RKO (cell line): ENCODE results near the gene CAP2.

Experiments
- DNase-seq: peaks from one replicate; pipeline ENCODE4 v3.0.0-alpha.2; 2016; ENCODE audit warnings: low spot score

CAP2 gene

DNA sequence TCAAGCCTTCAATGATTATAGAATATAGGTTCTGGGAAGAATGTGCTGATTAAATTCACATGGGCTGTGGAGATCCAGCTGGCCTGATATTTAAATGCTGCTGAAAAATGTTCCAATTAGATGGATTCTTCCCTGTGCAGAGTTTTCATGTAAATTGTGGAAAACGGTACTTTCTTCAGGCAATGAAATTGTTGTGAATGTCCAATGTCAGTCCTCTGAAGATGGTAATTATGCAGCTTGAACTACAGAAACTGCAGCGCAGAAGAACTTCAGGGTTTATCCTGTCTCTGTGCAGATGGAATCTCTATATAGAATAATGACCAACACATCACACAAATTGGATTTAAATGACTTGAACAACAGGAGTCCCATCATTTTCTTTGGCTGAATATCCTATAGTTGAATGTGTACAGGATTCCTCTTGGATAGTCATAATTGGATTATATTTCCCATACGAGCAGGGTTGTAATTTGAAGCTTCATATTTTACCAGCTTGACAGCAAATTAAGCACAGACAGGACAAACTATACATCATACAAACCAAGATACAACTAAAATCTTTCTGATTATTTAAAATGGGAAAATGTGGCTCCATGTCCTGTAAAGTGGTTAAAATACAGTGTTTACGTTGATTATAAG lies 82.3 kb downstream of the CAP2 start:
- no peak for DNase-seq

- no peak for DNase-seq
These were observed 83.1 kb downstream of the CAP2 start for GRCh38 chr6:17476511-17476910.

- no peak for DNase-seq
These were observed 84.0 kb downstream of the CAP2 start for GRCh38 chr6:17477356-17477755.

DNA sequence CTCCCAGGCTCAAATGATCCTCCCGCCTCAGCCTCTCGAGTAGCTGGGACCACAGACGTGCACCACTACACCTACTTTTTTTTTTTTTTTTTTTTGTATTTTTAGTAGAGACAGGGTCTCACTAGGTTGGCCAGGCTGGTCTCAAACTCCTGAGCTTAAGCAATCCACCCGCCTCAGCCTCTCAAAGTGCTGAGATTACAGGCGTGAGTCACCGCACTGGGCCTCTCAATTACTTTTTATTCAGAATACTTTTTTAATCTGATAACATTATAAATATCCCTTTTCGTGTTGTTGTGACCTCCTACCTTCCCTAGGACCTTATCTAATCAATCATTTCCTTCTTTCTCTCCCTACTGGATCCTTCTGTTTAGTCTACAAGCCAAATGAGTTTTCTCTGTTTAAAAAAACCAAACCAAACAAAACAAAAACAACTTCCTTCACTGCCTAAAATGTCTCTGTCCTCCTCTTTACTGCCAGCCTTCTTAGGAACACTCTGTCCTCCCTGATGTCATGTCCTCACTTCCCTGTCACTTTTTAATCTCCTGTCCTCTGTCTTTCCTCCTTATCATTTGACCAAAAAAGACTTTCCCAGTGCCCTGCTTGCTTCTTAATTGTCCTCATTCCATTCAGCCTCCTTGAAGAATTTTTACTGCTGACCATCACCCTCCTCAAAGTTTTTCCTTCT lies 85.0 kb downstream of the CAP2 start:
- DNase-seq = no peak

- no peak for DNase-seq
These were observed 85.6 kb downstream of the CAP2 start for GRCh38 chr6:17478946-17479345.

DNA sequence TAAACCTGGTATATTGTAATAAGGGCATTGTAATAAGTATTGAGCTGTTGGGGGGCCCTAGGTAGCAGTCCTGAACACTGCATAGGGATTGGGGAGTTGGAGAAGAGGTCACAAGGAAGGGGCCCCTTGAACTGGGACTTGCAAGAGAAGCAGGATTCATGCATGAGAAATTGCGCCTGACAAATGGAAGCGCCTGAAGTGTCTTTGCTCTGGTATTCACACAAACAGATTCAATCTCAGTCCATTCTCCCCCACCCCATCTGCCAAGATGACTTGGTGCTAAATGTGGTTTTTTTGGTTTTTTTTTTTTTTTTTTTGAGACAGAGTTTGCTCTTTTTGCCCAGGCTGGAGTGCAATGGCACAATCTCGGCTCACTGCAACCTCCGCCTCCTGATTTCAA lies 87.1 kb downstream of the CAP2 start:
- no peak for DNase-seq

GRCh38 chr6:17482711-17483110 lies 89.3 kb downstream of the CAP2 start:
- no peak for DNase-seq

DNA sequence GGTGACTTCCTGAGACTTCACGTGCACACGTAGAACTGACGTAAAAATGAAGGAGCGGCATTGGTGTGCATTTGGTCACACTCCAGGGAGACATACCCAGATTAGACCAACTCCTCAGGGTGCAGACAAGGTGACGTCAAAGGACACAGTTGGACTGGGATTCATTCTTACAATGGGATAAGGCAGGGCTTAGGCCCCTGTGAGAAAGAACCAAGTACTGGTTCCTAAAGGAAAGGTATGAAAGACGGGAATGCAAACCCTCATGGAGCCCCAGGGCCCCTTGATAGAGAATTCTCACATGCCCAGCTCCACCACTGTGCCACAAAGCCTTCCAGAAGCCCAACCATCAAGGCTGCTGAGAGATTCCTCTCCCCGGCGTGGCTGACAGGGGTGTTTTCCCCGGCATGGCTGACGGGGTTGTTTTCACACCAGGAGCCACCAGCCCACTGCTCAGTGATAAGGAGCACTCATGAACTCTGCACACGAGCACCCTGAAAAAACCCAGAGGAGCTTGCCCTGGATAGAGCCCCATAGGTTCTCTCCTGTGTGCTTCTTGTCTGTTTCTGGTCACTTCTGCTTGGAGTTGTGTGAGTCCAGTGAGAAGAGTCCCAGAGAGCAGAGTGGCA lies 90.1 kb downstream of the CAP2 start:
- no peak for DNase-seq

- DNase-seq = no peak
These were observed 90.9 kb downstream of the CAP2 start for GRCh38 chr6:17484201-17484849.

- DNase-seq = no peak
These were observed 91.8 kb downstream of the CAP2 start for GRCh38 chr6:17485181-17485580.

GRCh38 chr6:17485946-17486345 lies 92.6 kb downstream of the CAP2 start:
- no peak for DNase-seq

GRCh38 chr6:17486680-17487079 lies 93.3 kb downstream of the CAP2 start:
- no peak for DNase-seq

GRCh38 chr6:17490724-17491123 lies 97.3 kb downstream of the CAP2 start:
- no peak for DNase-seq

GRCh38 chr6:17491416-17492142 lies 98.2 kb downstream of the CAP2 start:
- DNase-seq = no peak

DNA sequence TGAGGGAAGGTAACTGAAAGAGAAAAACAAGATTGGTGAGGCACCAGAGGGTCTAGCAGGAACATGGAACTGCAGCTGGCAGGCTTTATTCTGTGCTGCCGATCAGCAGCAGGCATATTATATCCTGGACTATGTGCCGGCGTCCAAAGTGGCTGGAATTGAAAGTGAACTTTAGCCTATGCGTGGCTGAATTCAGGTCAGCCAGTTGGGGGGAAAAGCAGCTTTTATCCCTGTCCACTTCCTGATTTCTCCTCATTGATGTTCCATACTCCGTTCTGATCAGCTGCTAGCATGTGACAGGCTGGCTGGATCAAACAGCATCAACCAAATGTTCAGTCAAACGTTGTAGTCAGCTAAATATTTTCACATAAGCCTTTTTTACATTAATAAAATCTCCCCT lies 99.0 kb downstream of the CAP2 start:
- no peak for DNase-seq

GRCh38 chr6:17493286-17493685 lies 99.9 kb downstream of the CAP2 start:
- no peak for DNase-seq

GRCh38 chr6:17494177-17494576 lies 100.8 kb downstream of the CAP2 start:
- no peak for DNase-seq

GRCh38 chr6:17494919-17495318 lies 101.5 kb downstream of the CAP2 start:
- no peak for DNase-seq

GRCh38 chr6:17497535-17498095 lies 104.2 kb downstream of the CAP2 start:
- DNase-seq = no peak

DNA sequence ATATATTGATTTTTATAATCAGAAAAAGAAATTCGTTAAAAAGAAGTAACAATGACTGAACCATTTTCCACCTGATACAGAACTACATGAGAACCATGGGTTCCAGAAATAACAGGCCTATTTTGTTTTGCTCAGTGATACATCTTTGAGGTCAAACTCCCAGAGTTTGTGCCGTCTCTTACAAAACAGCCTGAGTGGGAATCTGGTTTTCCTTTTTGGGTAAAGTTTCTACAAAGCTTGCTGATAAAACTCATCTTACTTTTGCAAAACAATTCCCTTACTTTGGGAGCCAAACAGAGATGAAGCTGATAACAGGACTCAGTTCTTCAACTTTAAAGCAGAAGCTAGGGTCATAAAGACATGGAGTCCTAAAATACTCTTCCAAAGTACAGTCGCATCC lies 108.0 kb downstream of the CAP2 start:
- DNase-seq = no peak

DNA sequence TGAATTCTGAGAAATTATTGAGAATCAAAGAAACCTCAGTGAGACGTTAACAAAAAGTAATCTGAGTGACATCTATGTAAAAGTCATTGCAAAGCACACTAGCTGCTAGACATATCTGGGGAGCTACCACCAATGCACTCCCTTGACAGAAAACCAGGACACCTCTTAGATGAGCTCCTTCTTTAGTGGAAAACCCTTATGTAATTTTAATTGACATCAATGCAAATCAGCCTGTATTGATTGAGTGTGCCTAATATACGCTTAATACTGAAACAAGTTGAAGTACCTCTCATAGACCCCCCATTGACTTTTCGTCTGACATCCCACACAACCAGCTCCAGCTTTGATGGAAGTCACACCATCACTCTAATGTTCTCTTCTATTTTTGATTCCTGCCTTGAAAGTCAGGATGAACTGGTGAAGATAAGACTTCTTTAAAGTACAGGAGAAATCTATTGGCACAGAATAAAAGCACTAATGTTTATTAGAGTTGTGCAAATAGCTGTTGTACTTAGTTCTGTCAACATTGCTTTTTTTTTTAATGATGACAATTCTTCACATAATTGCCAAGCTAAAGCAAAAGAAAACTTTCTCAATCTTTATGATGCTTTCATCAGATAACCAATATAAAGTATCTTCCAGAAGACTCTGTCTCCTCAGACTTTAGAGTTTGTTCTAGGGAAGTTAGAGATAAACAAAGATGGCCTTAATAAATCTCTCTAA lies 108.7 kb downstream of the CAP2 start:
- DNase-seq = no peak
